EL (cell line): Measurements from ENCODE around the gene CEP97.
A peak's percentile ranks its signal among the peaks of the same experiment; 100 is the strongest.
"Not testable (repeated sequence)": the region's sequence is repeated elsewhere in the genome, so short reads cannot be mapped to it uniquely, and the experiment has no call there.

ENCODE experiments used
- DNase-seq: peaks from one replicate; pipeline ENCODE4 v3.0.0-alpha.2; 2016

Gene CEP97, protein sequence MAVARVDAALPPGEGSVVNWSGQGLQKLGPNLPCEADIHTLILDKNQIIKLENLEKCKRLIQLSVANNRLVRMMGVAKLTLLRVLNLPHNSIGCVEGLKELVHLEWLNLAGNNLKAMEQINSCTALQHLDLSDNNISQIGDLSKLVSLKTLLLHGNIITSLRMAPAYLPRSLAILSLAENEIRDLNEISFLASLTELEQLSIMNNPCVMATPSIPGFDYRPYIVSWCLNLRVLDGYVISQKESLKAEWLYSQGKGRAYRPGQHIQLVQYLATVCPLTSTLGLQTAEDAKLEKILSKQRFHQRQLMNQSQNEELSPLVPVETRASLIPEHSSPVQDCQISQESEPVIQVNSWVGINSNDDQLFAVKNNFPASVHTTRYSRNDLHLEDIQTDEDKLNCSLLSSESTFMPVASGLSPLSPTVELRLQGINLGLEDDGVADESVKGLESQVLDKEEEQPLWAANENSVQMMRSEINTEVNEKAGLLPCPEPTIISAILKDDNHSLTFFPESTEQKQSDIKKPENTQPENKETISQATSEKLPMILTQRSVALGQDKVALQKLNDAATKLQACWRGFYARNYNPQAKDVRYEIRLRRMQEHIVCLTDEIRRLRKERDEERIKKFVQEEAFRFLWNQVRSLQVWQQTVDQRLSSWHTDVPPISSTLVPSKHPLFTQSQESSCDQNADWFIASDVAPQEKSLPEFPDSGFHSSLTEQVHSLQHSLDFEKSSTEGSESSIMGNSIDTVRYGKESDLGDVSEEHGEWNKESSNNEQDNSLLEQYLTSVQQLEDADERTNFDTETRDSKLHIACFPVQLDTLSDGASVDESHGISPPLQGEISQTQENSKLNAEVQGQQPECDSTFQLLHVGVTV

DNA sequence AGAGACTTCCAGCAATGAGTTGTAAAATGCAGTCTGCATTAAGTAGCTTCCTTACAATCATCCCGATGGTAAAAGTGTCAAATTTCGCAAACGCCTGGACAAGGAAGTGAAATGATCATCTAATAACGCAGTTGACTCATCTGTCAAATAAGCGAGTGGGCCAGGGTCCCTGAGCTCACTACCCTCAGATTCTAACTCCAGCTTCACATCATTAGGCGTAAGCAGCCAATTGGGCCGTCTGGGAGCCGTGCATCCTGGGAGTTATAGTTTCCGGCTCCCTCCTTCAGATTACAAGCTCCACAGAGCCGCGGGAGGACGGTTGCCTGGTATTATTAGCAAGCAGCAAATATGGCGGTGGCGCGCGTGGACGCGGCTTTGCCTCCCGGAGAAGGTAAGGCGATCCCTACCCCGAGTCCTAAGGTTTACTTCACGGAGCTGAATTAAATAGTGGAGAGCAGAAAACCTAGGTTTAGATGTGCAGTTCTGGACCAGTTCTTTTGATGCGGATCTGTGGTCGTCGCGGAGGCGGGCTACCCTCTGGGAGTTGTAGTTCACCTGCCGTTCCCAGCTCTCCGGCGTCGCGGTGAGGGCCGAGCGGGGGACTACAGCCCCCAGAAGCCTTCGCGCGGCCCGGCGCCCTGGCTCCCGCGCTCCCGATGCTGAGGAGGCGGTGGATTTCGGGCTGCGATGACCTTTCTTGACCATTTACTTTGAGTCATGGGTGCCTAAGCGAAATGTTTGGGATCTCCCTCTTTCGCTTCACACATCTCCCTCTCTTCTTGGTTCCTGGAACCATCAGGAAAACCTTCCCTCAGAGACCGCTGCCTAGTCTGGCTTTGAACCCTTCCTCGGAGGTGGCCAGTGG lies at the start of gene CEP97:
CEP97 (plus strand) TSS at position 286 of the 865 bp plus-strand sequence; CDS start at position 349, 63 bp downstream.
- peak; percentile 94 for DNase-seq

DNA sequence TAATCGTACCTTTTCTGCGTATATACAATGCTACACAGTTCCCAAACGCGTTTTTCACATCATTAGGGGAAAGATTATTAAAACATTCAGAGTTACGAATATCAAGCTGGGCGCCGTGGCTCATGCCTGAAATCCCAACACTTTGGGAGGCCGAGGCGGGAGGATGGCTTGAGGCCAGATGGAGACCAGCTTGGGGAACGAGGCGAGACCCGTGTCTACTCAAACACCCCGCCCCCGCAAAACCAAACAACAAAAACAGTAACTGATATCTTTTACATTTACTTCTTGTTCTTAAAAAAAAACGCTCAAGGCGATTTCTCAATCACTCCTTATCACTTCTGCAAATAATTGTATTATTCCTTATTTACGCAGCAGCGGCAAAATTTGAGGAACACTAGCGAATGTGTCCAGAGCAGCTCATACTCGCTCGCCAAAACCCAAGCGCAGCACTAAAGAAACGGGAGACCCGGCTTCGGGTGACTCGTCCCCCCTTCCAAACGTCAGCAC lies 48.7 kb upstream of the CEP97 start:
- DNase-seq: no peak

DNA sequence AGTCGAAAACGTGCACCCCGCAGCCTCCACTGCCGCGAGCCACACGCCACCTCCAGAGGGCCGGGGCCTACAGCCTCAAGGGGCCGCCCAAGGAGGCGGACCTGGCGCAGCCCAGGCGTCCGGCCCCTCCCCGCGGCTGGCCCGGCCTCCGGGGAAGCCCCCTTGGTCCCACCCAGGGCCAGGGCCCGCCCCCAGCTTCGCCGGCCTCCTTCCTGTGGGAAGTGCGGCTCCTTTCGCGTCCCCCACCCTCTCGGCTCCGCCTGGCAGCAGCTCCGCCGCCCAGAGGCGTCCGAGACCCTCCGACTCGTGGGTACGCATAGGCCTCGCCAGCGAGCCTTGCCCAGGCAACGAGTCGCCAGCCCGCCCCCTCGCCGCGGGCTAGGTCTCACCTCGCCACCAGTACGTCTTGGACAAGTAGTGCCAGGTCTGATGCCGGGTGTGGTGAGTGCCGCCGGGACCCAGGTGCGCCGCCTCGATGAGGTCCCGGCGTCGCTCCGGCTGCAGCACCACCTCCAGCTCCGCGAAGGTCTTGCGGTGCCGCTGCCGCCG lies 48.1 kb upstream of the CEP97 start:
- peak; percentile 97 for DNase-seq

DNA sequence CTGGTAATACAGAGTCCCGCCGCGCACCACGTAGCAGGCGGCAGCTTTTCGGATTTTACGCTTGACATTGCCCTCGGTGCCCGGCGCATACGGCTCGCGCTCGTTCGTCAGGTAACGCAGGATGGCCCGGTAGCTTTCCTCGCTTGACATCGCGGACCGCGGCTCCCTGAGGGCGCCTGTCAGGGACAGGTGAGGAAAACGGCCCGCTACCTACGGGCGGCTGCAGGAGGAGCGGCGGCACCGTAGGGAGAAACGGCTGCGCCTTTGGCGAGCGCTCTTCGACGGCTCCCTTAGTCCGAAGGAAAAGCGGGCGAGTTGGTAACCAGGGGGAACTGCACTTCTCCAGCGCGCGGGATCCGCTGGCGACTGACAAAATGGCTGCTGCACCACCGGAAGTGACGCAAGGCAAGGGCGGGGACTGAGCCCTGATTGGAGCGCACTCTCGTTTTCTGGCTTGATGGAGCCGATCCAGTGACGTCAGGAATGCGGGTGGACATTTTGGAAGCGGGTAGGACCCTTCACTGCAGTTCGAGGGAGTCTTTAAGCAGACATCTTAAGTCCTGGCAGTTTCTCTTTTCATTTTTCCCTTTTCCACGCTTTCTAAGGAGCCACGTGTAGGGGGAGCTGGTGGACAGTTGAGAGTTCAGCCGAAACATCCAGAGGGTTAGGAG lies 47.5 kb upstream of the CEP97 start, which contains the start of gene ZBTB11:
ZBTB11 (minus strand) TSS at position 368 of the 671 bp plus-strand sequence; CDS start at position 150, 218 bp downstream.
- DNase-seq: peak; percentile 100

DNA sequence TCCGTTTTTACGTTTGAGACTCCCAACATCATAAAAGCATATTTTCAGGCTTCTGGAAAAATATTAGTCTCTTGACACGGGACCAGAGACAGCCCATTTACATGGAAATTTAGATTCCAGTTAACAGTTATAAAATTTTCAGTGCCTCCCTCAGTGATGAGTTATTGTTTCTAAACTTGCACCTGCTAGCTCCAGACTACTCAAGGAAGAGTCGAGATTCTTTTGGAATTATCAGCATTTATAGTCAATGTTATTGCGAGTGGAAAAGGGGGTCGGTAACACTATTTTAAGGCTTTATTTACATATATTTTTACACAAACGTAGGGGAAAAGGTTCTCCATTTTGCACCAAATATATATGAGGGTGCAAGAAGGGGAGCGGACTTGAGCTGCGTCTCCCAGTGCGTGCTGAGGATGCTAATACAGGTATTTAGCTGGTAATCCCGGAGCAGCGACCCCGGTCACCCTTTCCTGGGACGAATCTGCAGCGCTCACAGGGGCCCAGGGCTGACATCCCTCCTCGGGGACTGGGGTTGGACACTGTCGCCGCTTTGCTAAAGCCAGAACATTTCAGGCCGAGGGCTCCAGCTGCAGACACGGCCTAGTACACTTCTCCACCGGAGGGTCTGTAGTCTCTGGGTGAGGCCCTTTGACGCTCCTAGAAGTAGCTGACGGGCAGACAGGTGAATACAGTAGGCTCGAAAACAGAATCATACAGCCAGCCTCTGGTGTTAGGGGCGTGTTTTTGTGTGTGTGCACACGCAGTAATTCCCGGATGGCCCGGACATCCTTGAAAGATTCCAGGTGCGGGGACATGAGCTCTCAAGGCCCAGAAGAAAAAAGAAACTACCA lies 46.8 kb upstream of the CEP97 start:
- DNase-seq: no peak

DNA sequence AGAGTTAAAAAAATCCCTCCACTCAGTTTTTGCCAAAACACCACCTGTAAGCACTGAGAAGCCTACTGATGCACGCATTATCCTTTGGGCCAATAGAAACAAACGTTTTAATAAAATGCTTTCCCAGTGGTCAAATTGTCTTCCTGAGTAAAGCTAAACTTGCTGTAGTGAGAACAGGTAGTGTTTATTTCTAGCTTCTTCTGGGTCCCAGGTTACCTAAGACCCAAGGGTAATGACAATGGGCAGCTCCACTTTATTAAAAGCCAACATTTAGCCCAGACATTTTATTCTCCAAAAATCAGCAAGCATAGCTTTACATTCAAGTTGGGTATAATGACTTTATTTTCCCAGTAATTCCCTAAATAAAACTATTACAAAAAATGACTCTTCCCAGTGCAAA lies 45.6 kb upstream of the CEP97 start:
- DNase-seq: not testable (repeated sequence)

DNA sequence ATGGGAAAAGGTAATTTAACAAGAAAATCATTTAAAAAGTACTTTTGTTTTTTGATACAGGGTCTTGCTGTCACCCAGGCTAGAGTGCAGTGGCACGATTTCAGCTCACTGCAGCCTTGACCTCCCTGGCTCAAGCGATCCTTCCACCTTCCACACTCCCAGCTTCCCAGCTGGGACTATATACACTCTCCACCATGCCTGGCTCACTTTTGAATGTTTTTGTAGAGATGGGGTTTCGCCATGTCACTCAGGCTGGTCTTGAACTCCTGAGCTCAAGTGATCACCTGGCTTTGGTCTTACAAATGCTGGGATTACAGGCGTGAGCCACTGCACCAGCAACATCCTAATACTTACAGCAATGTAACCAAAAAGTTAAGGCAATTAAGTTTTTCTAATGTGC lies 43.9 kb upstream of the CEP97 start:
- no peak for DNase-seq

DNA sequence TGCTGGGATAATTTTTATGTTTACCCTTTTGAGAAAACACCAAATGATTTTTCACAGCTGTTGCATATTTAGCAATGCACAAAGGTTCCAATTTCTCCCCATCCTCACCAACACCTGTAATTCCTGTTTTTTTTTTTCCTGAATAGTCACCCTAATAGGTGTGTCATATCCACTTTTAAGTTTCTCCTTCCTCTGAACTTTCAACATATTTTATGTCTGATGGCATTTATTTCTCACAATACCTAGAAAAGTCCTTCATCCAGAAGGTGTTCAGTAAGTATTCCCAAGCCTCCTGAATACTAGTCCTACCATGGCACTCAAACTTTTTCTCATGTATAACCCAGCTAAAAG lies 39.4 kb upstream of the CEP97 start:
- DNase-seq: no peak

DNA sequence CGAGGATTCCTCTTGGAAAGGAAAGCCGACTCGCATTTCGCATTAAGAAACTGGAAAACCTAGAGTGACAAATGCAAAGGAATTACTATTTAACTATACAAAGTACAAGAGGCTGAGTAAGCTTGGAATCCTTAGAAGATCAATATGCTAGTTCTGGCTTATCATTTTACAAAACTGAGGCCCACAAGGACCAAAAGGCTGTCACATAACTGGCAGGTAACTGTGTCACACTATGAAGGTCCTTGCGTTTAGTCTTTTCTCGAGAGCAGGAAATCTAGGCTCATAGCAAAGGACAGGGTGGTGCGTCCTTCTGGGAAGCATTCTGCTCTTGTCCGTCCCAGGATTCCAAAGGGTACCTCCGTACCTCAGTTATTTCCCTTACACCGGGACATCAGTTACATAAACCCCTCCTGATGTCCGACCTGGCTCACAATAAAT lies 38.5 kb upstream of the CEP97 start:
- no peak for DNase-seq

DNA sequence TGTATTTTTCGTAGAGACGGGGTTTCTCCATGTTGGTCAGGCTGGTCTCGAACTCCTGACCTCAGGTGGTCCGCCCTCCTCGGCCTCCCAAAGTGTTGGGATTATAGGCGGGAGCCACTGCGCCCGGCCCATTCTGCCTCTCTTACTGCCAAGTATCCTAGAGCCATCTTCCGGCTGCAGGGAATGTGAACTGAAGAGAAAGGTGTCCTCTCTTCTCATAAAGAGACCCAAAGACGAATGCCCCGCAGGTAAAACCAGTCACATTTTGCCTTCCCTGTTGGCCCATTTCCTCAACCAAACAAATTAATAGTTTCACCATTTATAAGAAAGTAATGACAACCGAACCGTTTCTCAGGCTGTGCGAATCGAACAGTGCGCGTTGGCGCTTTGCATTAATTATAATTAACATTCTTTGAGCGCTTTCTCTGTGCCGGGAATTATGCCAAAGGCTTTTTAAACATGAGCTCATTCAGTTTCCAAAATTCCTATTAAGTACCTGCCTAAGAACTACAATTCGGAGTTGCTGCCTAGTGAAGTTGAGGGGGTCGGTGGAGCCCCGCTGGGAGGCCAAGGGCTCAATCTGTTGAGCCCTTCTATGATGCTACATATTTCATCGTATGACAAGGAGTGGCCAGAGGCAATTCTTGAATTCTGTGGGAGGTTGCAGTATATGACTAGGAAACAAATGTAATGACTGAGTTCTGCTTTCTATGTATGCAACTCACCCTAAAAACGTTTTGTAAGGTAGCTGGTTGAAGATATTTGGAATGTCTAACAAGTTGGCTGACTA lies 37.1 kb upstream of the CEP97 start:
- DNase-seq: no peak

DNA sequence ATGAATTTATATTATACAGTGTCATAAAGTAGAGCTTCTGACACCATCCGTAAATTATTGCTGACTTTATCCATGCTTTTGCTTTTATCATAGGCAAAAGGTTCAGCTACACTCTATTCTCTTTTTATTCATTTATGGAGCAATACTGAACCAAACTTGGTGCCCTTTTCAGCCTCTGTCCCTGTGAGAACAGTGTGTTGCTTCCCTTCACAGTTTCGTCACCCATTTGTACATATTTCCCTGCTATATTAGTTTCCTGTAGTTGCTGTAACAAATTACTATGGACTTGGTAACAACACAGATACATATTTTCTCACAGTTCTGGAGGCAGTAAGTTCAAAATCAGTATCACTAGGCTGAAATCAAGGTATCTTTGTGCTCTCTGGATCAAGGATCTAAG lies 35.1 kb upstream of the CEP97 start:
- no peak for DNase-seq

DNA sequence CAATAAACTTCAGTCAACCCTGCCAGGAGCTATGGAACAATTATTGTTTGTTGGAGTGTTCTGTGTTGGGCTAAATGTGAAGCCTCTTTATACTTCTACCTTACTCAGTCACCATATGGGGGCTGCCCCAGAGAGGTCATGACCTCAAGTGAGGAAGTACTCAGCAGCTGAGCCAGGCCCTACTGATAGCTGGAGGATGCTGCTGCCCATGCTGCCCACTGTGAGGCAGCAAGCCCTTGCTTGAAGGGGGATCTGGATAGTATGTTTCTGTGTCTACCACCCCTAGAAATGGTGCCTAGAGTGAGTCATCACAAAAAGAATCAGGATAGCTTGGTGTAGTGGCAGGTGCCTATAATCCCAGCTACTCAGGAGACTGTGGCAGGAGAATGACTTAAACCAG lies 33.4 kb upstream of the CEP97 start:
- DNase-seq: no peak

DNA sequence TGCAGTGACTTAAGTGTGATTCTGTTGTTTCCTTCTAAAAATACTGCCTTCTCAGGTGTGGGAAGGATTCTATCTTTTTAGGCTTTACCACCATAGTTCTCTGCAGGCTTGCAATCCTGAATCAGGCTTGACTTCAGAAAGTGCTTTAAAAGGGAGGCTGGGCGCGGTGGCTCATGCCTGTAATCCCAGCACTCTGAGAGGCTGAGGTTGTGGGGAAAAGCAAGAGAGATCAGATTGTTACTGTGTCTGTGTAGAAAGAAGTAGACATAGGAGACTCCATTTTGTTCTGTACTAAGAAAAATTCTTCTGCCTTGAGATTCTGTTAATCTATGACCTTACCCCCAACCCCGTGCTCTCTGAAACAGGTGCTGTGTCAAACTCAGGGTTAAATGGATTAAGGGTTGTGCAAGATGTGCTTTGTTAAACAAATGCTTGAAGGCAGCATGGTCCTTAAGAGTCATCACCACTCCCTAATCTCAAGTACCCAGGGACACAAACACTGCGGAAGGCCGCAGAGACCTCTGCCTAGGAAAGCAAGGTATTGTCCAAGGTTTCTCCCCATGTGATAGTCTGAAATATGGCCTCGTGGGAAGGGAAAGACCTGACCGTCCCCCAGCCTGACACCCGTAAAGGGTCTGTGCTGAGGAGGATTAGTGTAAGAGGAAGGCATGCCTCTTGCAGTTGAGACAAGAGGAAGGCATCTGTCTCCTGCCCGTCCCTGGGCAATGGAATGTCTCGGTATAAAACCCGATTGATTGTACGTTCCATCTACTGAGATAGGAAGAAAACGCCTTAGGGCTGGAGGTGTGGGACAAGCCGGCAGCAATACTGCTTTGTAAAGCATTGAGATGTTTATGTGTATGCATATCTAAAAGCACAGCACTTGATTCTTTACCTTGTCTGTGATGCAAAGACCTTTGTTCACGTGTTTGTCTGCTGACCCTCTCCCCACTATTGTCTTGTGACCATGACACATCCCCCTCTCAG lies 32.4 kb upstream of the CEP97 start:
- not testable (repeated sequence) for DNase-seq

DNA sequence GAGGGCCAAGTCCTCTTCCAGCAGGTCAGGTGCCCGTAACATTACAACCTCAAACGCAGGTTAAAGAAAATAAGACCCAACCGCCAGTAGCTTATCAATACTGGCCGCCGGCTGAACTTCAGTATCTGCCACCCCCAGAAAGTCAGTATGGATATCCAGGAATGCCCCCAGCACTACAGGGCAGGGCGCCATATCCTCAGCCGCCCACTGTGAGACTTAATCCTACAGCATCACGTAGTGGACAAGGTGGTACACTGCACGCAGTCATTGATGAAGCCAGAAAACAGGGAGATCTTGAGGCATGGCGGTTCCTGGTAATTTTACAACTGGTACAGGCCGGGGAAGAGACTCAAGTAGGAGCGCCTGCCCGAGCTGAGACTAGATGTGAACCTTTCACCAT lies 30.9 kb upstream of the CEP97 start:
- peak; percentile 63 for DNase-seq

DNA sequence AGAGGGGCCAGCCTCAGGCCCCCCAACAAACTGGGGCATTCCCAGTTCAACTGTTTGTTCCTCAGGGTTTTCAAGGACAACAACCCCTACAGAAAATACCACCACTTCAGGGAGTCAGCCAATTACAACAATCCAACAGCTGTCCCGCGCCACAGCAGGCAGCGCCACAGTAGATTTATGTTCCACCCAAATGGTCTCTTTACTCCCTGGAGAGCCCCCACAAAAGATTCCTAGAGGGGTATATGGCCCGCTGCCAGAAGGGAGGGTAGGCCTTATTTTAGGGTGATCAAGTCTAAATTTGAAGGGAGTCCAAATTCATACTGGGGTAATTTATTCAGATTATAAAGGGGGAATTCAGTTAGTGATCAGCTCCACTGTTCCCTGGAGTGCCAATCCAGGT lies 29.6 kb upstream of the CEP97 start:
- DNase-seq: not testable (repeated sequence)

DNA sequence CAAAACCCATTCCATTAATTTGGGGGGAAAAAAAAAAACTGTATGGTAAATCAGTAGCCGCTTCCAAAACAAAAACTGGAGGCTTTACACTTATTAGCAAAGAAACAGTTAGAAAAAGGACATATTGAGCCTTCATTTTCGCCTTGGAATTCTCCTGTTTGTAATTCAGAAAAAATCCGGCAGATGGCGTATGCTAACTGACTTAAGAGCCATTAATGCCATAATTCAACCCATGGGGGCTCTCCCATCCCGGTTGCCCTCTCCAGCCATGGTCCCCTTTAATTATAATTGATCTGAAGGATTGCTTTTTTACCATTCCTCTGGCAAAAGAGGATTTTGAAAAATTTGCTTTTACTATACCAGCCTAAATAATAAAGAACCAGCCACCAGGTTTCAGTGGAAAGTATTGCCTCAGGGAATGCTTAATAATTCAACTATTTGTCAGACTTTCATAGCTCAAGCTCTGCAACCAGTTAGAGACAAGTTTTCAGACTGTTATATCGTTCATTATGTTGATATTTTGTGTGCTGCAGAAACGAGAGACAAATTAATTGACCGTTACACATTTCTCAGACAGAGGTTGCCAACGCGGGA lies 28.5 kb upstream of the CEP97 start:
- peak; percentile 64 for DNase-seq

DNA sequence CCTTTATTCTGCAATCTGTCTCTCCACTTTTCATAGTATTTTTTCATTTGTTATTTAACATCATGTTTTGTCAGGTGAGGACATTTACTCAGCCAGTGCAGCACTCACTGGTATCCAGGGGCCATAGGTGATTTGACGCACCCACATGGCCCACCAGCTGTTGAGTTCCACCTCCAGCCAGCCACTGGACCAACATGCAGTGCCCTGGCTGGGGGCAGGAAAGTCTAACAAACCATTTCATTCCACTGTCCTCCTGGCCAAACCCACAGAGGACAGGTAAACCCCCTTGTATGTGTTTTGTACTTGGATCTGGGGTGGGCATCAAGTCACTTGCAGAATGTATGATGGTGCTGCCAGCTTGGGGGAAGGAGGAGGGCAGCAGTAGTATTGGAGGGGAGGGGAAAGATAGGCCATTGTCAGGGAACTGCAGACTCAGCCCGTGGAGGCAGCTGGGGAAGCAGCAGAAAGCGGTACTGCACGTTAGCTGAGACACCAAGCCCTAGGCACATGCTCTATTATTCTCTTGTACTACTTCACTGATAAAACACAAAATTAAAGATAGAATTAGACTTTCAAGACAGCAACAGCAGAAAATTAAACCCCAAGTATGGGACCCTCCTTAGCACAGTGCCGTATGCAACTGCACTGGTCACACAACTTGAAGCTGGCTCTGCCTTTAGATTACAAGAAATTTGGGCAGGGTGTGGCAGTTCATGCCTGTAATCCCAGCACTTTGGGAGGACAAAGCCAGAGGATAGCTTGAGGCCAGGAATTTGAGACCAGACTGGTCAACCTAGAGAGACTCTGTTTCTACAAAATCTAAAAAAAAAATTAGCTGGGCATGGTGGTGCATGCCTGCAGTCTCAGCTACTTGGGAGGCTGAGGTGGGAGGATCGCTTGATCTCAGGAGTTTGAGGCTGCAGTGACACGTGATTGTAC lies 22.4 kb upstream of the CEP97 start:
- no peak for DNase-seq
